NCI-H1694 treated with DMSO at 0.1 percent for 48 hours (cell line): ENCODE data around the gene TRMT11.
"Not testable (repeated sequence)": the region's sequence is repeated elsewhere in the genome, so short reads cannot be mapped to it uniquely, and the experiment has no call there.

Source experiments
- DNase-seq: peaks from one replicate; lab custom pipeline; 2025; lab: John Stamatoyannopoulos, UW

The TRMT11 gene

DNA sequence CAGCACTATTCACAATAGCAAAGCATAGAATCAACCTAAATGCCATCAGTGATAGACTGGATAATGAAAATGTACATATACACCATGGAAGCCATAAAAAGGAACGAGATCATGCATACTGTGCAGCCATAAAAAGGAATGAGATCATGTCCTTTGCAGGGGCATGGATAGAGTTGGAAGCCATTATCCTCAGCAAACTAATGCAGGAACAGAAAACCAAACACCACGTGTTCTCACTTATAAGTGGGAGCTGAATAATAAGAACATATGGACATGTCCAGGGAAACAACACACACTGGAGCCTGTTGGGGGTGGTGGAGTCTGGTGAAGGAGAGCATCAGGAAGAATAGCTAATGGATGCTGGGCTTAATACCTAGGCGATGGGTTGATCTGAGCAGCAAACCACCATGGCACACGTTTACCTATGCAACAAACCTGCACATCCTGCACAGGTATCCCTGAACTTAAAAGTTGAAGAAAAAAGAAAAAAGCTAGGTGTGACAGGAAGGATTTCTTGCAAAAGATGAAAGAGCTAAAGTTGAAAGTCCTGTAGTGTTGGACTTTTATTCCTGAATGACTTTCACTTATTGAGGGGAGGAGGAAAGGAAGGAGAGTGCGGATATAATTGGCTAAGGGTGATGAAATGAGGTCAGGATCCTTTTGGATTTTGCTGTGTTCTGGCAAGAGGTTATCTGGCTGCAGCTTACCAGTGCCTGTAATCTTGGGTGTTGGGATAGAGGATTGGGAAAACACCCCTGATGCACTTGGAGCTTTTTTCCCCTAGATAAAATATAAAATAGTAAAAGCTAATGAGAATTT is 8.5 kb downstream of the TRMT11 start:
- no peak for DNase-seq

- DNase-seq, result peak; percentile 49
Observed at GRCh38 chr6:125995972-125996580, 9.7 kb downstream of the TRMT11 start.

GRCh38 chr6:126002755-126003679 is 16.7 kb downstream of the TRMT11 start:
- no peak for DNase-seq

GRCh38 chr6:126007800-126008199 is 21.5 kb downstream of the TRMT11 start:
- DNase-seq, result no peak

- no peak for DNase-seq
Observed at GRCh38 chr6:126010040-126010439, 23.7 kb downstream of the TRMT11 start.

- DNase-seq, result no peak
Observed at GRCh38 chr6:126015863-126016262, 29.5 kb downstream of the TRMT11 start.

DNA sequence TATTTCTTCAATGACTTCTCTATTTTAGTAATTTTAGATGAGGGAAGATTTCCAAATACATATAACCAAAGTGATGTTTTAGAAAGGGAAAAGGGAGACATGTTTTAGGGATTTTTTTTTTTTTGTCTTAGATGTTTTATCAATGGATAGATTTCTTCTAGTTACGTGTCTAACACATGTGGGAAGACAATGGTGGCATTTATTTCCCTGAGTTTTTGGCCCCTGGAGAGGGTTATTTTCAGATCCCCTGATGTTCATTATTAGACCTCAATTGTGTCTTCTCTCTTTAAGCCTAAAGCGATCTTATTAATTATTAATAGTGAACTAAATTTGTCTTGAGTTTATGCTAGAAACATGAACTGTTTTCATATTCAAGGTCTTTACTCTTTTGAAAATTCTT is 30.3 kb downstream of the TRMT11 start:
- DNase-seq, result no peak

- DNase-seq, result no peak
Observed at GRCh38 chr6:126017668-126018067, 31.3 kb downstream of the TRMT11 start.

- no peak for DNase-seq
Observed at GRCh38 chr6:126020305-126021050, 34.1 kb downstream of the TRMT11 start.

GRCh38 chr6:126023474-126023873 is 37.1 kb downstream of the TRMT11 start:
- not testable (repeated sequence) for DNase-seq

GRCh38 chr6:126026001-126026400 is 39.7 kb downstream of the TRMT11 start:
- no peak for DNase-seq

DNA sequence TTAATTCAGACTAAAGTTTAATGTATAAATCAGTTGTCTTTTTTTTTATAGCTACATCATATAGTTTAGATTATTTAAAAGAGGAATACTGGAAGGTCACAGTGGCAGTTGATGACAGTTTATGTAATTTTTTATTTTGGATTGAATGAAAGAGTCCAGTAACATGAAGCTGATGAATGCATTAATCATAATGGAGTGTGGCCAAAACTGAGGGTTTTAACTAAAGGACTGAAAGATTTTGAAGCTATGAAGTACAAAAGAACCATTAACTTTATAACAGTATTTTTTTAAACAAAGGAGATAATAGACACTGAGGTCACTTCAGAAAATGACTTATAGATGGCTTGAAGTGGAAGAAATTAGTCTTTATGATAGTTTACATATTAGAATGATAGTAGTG is 41.3 kb downstream of the TRMT11 start:
- no peak for DNase-seq

DNA sequence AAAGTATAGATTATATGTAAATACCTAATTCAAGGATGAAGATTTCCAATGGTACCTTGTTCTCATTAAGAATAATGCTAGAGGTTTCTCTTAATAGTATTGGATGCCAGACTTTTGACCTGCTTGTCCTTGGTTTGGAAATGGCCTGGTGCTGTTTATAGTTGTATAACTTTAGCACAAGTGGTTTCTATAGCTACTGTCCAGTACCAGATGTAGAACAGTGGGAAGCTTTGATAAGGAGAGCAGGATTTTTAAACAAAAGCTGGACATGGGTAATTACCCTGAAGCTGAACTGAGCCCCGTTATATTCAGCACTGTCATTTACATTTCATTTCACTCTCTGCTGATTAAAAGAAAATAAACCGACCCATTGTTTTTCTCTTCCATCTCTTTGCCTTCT is 43.7 kb downstream of the TRMT11 start:
- no peak for DNase-seq

DNA sequence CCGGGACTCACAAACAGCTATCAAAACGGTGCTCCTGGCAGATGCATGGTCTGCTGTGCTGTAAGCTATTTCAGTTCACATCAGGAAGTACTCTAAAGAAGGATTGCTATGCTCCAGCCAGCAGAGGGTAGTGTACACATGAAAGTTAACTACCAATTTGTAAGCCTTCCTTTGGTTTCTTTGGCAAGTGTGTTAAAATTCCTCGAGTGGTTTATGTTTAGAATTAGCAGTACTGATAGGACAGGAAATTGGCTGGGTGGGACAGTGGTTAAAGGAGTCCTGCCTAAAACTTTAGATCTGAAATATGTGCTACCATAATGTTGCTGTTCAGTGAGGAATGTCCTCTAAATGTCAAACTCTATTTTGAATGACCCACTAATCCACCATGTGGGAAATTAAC is 47.4 kb downstream of the TRMT11 start:
- peak; percentile 6 for DNase-seq

- no peak for DNase-seq
Observed at GRCh38 chr6:126034656-126035055, 48.3 kb downstream of the TRMT11 start.

DNA sequence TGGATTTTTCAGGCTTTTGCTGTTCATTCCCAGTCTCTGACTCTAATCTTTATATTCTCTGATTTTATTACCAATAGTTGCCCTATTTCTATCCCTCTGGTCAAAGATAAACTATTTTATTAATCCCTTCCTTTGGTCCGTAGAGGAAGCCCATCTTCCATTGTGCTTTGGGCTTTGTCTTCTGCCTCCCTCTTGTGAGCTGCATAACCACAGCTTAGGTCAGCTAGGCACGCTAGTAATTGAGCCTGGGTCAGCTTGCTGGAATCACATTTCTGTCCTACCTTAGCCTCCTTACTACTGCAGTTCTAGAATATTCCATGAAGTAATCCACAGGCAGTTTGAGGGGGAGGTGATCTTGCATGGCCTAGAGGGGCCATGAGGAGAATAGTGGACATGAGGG is 49.4 kb downstream of the TRMT11 start:
- DNase-seq, result no peak

DNA sequence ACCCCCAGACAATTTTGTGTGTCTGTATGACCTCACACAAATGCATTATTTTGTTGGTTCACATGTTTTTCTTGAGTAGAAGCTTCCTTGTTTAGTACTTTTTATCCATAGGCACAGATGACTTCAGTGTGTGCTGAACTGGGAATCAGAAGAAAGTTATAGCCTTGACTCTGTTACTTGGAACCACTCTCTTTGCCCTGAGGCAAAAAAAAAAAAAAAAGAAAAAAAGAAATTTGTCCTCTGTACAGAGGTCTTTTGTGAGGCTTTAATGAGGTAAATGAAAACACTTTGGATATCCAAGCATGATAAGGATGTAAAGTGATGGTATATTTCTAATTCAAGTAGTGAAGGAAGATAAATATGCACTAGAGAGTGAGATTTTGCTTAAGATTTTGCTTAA is 51.9 kb downstream of the TRMT11 start:
- DNase-seq, result no peak

- DNase-seq, result no peak
Observed at GRCh38 chr6:126039284-126039683, 52.9 kb downstream of the TRMT11 start.

DNA sequence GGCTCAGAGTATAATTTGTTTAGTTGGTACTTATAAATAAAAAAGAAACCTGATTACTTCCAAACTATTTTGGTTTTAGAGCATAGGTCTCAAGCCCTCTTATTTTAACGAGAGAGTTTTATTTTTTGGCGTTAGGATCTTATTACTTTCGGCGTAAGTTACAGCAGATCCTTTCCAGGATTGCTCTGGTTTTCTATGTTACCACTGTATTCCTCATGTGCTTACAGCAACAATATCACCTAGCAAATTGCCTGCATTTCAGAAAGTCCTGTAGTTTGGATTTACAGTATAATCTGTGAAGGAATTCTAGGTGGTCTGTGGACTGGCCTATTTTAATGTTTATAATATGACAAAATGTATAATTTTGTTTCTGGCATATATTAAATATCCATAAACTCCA is 54.1 kb downstream of the TRMT11 start:
- no peak for DNase-seq

GRCh38 chr6:126040826-126041225 is 54.5 kb downstream of the TRMT11 start:
- no peak for DNase-seq

DNA sequence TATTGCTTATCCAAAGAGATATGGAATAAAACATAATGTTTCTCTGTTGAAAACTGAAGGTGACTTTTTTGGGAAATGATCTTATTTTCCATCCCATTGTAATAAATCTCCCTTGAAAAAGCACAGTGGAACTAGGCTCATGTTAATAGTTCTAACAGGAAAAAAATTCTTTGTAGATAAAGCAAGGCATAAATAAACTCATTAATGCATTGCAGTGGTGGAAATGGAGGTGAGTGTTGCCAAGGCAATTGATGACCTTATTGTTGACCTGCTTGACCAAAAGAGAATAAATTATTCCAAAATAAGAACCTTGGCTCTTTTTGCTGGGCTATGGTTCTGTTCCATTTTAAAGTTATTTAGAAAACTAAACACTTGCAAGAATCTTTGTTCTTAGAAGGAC is 55.2 kb downstream of the TRMT11 start:
- no peak for DNase-seq

- no peak for DNase-seq
Observed at GRCh38 chr6:126042001-126042419, 55.7 kb downstream of the TRMT11 start.
